Measurements from ENCODE around the gene FUCA1.

- no peak for TF ChIP-seq CTCF (conservative IDR thresholded peaks at IDR 0.05; ENCODE audit: low read depth, low read length)
- no peak for TF ChIP-seq EZH2 (IDR thresholded peaks at IDR 0.05; ENCODE audit: low read length, unreplicated experiment)
Measured at GRCh38 chr1:23843644-23844043, 24.4 kb downstream of the FUCA1 start.

Data from PC-3 (cell line).